ENCODE measurements around the gene EFHC2. TPM values are rescaled to one million over a fixed set of nuclear protein-coding genes. Genes with fewer than 3 reads are reported as not detected.

The EFHC2 gene
- polyA plus RNA-seq, 1 of the 3 experiments (the other 2 are of a cell fraction), result 0.03 TPM

GRCh38 chrX:44241546-44241945 is 101.9 kb downstream of the EFHC2 start:
- H3K9me2 ChIP-seq, result no peaks in the 10 kb centered on the region
- no peak for TF ChIP-seq NFIC (IDR thresholded peaks at IDR 0.05; ENCODE audit: borderline replicate concordance)
- no peak for TF ChIP-seq CHD2 (IDR thresholded peaks at IDR 0.05; ENCODE audit: low read length, partially characterized antibody)
- no peaks in the 10 kb centered on the region for H3K79me2 ChIP-seq (ENCODE audit: insufficient read depth)
- WGBS (ENCODE audit: low lambda C conversion rate), result 31% methylated on average over 4 of the region's 4 CpGs
- no peak for DNase-seq
- no peak overlapping the region for H3K4me2 ChIP-seq
- H3K27me3 ChIP-seq (ENCODE audit: insufficient read depth), result peaks cover 2% of the 10 kb centered on the region; the same call in 1 of the 2 replicates
- no peaks in the 10 kb centered on the region for H3F3A ChIP-seq (replicated peaks; ENCODE audit: insufficient read depth)
- H2AFZ ChIP-seq (ENCODE audit: low read depth), result no peak overlapping the region
- H3K4me3 ChIP-seq (ENCODE audit: low read depth in 2 of 2, low read length in 1 of 2), result no peak overlapping the region
- H3K9ac ChIP-seq, result no peak overlapping the region
- H3K36me3 ChIP-seq (replicated peaks in 1 of 2; ENCODE audit: control insufficient read depth in 1 of 2, insufficient read depth in 2 of 2, low read length in 1 of 2), result no peaks in the 10 kb centered on the region
- POLR2A ChIA-PET, result no interaction called here
- H3K9me3 ChIP-seq, result no peaks in the 10 kb centered on the region
- no peaks in the 10 kb centered on the region for H3K4me1 ChIP-seq (ENCODE audit: control insufficient read depth in 1 of 2, insufficient read depth in 2 of 2, low read depth in 1 of 2, low read length in 1 of 2)
- H3K27ac ChIP-seq (ENCODE audit: low read depth in 2 of 2, low read length in 1 of 2), result no peak overlapping the region
- H4K20me1 ChIP-seq (ENCODE audit: insufficient read depth), result no peaks in the 10 kb centered on the region
- CTCF ChIA-PET, result no interaction called here

- H3K4me1 ChIP-seq (ENCODE audit: control insufficient read depth in 1 of 2, insufficient read depth in 2 of 2, low read depth in 1 of 2, low read length in 1 of 2), result no peaks in the 10 kb centered on the region
- peaks cover 4% of the 10 kb centered on the region; the same call in 1 of the 2 replicates for H3K27me3 ChIP-seq (ENCODE audit: insufficient read depth)
- no peaks in the 10 kb centered on the region for H3K9me3 ChIP-seq
- no peak overlapping the region for H3K4me2 ChIP-seq
- no peak overlapping the region for H3K4me3 ChIP-seq (ENCODE audit: low read depth in 2 of 2, low read length in 1 of 2)
- H3K9me2 ChIP-seq, result no peaks in the 10 kb centered on the region
- no peaks in the 10 kb centered on the region for H3K79me2 ChIP-seq (ENCODE audit: insufficient read depth)
- H2AFZ ChIP-seq (ENCODE audit: low read depth), result no peak overlapping the region
- no peak for DNase-seq
- no peaks in the 10 kb centered on the region for H3F3A ChIP-seq (replicated peaks; ENCODE audit: insufficient read depth)
- H4K20me1 ChIP-seq (ENCODE audit: insufficient read depth), result no peaks in the 10 kb centered on the region
- ChIA-PET CTCF (interaction anchor here (1.9 kb wide), 1 partner anchor 282 kb away, joined by 8 read pairs; no protein-coding TSS in a partner anchor), POLR2A (no interaction called here)
- TF ChIP-seq SMC3 (IDR thresholded peaks at IDR 0.05; ENCODE audit: low read depth, low read length) (no peak), EP300 (IDR thresholded peaks at IDR 0.05; ENCODE audit: borderline replicate concordance in 1 of 2, low read depth in 1 of 2, low read length in 1 of 2) (no peak), CTCF (IDR thresholded peaks at IDR 0.05) (no peak), REST (IDR thresholded peaks at IDR 0.05; ENCODE audit: low read depth, low read length) (no peak), MXI1 (IDR thresholded peaks at IDR 0.05; ENCODE audit: low read depth, low read length) (no peak), ZBTB33 (IDR thresholded peaks at IDR 0.05; ENCODE audit: borderline replicate concordance, low read depth) (no peak)
- WGBS (ENCODE audit: low lambda C conversion rate), result 42% methylated on average over 1 of the region's 1 CpG
- H3K9ac ChIP-seq, result no peak overlapping the region
- no peaks in the 10 kb centered on the region for H3K36me3 ChIP-seq (replicated peaks in 1 of 2; ENCODE audit: control insufficient read depth in 1 of 2, insufficient read depth in 2 of 2, low read length in 1 of 2)
- H3K27ac ChIP-seq (ENCODE audit: low read depth in 2 of 2, low read length in 1 of 2), result no peak overlapping the region
These were observed 103.4 kb downstream of the EFHC2 start for GRCh38 chrX:44240036-44240435.

Data from SK-N-SH (cell line).